Amygdala (tissue), 56 donors: ENCODE data around the gene NELL1.
"Not testable (repeated sequence)": the region's sequence is repeated elsewhere in the genome, so short reads cannot be mapped to it uniquely, and the experiment has no call there.

Experiments used
- DNase-seq, 56 donors: peaks; one replicate each; lab custom pipeline; 2025; lab: John Stamatoyannopoulos, UW

The NELL1 gene

GRCh38 chr11:21173476-21173875 is 504.1 kb downstream of the NELL1 start:
- DNase-seq: peak in 2 of 56 donors; percentile 1 to 5

GRCh38 chr11:21174781-21175180 is 505.4 kb downstream of the NELL1 start:
- DNase-seq: no peak

DNA sequence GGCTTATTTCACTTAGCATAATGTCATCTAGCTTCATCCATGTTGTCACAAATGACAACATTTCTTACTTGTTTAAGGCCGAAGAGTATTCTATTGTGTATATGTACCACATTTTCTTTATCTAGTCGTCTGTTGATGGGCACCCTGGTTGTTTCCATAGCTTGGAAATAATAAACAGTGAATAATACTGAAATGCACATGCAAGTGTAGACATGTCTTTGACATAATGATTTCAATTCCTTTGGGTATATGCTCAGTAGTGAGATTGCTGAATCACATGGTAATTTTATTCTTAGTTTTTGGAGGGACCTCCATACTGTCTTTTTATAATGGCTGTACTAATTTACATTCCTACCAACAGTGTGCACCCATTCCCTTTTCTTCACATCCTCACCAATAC is 508.0 kb downstream of the NELL1 start:
- DNase-seq: no peak

GRCh38 chr11:21179770-21180169 is 510.4 kb downstream of the NELL1 start:
- no peak for DNase-seq

- no peak for DNase-seq
Observed at GRCh38 chr11:21180182-21180581, 510.8 kb downstream of the NELL1 start.

GRCh38 chr11:21185959-21186358 is 516.6 kb downstream of the NELL1 start:
- no peak for DNase-seq

DNA sequence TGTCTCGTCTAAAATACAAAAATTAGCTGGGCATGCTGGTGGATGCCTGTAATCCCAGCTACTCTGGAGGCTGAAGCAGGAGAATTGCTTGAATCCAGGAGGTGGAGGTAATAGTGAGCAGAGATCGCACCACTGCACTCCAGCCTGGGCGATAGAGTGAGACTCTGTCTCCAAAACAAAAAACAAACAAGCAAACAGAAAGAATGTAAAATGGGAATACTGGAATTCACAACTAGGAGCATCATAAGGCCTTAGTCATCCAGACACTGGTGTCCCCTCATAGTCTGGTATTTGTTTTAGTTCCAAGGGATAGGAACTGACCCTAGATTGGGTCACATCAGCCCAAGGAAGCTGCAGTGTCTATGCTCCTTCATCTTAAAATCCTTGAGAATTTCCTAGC is 520.8 kb downstream of the NELL1 start:
- DNase-seq: no peak

GRCh38 chr11:21195995-21196394 is 526.6 kb downstream of the NELL1 start:
- DNase-seq: no peak

DNA sequence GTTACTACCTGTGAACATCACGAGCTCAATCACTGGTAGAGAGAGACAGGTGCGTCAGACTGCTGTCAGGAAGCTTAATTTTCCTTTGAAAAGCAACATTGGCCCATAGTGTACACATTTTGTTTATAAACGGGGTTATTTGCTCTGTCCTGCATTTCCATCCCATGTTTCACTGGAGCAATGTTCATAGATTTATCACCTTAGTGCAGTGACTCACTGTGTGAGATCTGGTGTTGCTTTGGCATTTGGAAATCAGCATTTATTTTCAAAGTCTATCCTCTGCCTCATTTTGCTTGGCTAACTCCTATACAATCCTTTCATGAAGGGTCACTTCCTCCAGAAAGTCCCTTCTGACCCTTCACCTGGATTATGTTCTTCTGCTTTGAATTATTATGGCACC is 529.1 kb downstream of the NELL1 start:
- no peak for DNase-seq

GRCh38 chr11:21205205-21205604 is 535.8 kb downstream of the NELL1 start:
- DNase-seq: no peak

DNA sequence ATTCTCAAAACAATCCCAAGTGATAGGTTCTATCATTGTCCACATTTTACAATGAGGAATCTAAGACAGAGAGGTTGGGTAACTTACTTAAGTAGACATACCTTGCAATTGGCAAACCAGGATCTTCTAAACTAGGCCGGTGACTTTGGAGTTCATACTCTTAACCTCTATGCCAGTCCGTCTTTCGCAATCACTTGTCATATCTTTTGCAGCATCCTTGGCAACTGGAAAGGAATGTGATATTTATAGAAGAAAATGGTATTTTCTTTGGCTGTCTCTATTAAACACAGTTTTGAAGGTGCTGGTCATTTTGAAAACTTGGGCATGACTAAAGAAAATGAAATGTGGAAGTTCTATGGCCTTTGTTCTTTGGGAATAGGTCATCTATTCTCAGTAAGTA is 556.5 kb downstream of the NELL1 start:
- DNase-seq: no peak

GRCh38 chr11:21229224-21229623 is 559.8 kb downstream of the NELL1 start:
- DNase-seq: no peak

DNA sequence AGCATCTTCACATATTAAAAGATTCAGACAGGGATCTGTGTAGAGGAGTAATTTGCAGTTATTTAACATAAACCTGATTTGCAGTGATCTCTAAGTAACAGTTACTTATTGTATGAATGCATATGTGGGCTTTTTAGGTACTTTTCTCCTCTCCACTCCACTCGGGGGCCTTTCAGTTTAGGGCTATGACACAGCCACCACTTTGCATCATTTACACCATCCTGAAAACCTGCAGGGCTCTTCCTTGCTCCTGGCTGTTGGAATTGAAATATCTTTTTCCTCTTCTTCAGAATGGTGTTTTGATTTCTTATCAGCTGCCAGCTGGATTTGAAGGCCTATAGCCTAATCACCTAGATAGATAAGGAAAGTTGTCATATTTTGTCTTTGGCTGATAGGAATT is 580.8 kb downstream of the NELL1 start:
- no peak for DNase-seq

GRCh38 chr11:21254055-21254454 is 584.7 kb downstream of the NELL1 start:
- no peak for DNase-seq

DNA sequence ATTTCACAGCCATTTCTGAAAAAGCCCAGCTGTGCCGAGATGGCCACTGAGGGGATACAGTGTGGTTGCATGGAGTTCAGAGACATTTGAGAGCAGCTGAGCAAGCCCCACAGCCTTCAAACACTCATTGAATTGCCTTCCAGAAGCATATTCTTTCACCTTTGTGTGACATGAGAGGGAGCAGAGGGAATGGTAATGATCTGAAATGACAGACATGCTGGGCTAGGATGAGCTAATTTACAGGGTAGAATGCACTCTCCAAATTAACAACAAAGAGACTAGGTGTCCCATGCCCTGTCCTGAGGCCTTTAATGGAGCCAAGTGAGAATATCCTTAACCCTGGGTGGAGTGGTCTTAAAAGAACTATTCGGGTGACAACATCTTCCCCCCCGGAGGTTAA is 585.4 kb downstream of the NELL1 start:
- DNase-seq: no peak

DNA sequence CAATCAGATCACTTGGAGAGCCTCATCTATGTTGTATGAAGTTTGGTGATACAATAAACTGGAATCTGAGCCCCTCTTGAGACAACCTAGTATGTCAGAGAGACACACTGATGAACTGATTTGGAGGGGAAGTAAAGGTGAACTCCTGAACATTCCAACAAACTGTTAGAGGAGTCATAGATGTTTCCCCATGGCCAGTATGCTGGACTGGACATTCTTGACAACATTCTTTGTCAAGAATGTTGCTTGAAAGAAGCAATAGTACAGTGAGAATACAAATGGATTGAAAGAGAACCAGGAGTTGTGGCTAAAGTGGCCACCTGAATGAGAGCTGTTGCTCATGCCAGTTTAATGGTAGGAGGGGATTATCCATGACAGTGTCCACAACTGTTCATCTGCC is 588.1 kb downstream of the NELL1 start:
- DNase-seq: no peak

DNA sequence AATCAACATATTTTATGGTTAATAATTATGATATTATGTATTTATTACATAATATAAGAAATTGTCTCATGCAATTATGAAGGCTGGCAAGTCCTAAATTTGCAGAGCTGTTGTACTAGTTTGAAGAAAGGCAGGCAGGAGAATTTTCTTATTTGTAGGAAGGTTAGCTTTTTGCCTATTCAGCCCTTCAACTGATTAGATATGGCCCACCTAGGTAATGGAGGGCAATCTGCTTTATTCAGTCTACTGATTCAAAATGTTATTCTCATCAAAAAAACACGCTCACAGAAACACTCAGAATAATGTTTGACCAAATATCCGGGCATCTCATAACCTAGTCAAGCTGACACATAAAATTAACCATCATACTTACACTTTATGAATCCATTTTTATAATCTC is 589.0 kb downstream of the NELL1 start:
- DNase-seq: no peak

DNA sequence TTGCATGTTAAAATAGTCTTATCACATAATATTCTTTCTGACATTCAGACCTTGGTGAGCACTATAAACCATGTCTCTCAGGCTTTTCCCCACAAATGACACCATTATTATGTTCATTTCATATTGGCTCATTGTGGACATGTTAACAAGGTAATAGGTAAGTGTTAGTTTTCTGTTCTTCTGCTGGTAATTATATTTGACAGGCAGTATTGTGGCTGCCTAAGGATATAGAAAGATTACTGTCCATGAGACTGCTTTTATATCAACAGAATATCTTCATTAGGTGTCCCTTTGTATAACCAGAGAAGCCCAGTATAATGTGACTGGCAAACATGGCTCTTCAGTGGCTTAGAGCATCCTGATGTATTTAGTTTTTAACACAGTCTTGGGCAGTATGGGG is 590.7 kb downstream of the NELL1 start:
- no peak for DNase-seq

GRCh38 chr11:21262992-21263391 is 593.6 kb downstream of the NELL1 start:
- DNase-seq: no peak

- DNase-seq: no peak
Observed at GRCh38 chr11:21264125-21264524, 594.7 kb downstream of the NELL1 start.

GRCh38 chr11:21268036-21268435 is 598.6 kb downstream of the NELL1 start:
- DNase-seq: no peak

GRCh38 chr11:21272139-21272538 is 602.8 kb downstream of the NELL1 start:
- DNase-seq: not testable (repeated sequence)

GRCh38 chr11:21278840-21279239 is 609.5 kb downstream of the NELL1 start:
- DNase-seq: no peak

GRCh38 chr11:21285104-21285503 is 615.7 kb downstream of the NELL1 start:
- no peak for DNase-seq
